Adrenal gland (tissue), 12 donors: ENCODE measurements around the gene GAS2L2. TPM values are rescaled to one million over a fixed set of nuclear protein-coding genes. Genes with fewer than 3 reads are reported as not detected.

ENCODE experiments used
- DNase-seq, 7 donors: peaks; one replicate each; pipeline ENCODE4 v3.0.0-alpha.2; 2019 to 2020
- H3K27ac ChIP-seq, 5 donors: fragments of 200-600 bp; sonication (generic) in 4 of 5; 1 replicate in 3 of 5; 2 replicates in 2 of 5; pipeline versions ENCODE4 v1.5.1 to v1.8.0; 2016 to 2020; ENCODE audit warnings: mild to moderate bottlenecking in 1 of 5
- H3K27me3 ChIP-seq: fragments of 200-600 bp; 2 replicates; pipeline ENCODE4 v1.8.0; 2021
- H3K36me3 ChIP-seq, 2 donors: fragments of 200-600 bp; replicated peaks in 1 of 2; 1 replicate in 1 of 2; 2 replicates in 1 of 2; pipeline versions ENCODE4 v1.5.1 to v1.8.0; 2018 to 2022
- H3K4me1 ChIP-seq, 2 donors: fragments of 200-600 bp; replicated peaks in 1 of 2; 1 replicate in 1 of 2; 2 replicates in 1 of 2; pipeline versions ENCODE4 v1.5.1 to v1.8.0; 2018 to 2021
- H3K4me3 ChIP-seq, 4 donors: fragments of 200-600 bp; sonication (generic) in 3 of 4; one replicate each; pipeline ENCODE4 v1.5.1; 2016 to 2018
- H3K9me3 ChIP-seq, 3 donors: fragments of 200-600 bp; sonication (generic) in 1 of 3; replicated peaks in 1 of 3; 1 replicate in 2 of 3; 2 replicates in 1 of 3; pipeline versions ENCODE4 v1.5.1 to v1.8.0; 2016 to 2021
- CTCF ChIP-seq, 6 experiments: fragments of 450-650 bp in 4 of 6; fragments of 200-600 bp in 2 of 6; sonication (generic) in 1 of 6; IDR thresholded peaks; 1 replicate in 5 of 6; 2 replicates in 1 of 6; pipeline versions ENCODE4 v1.5.1 to v1.8.0; 2016 to 2021; ENCODE audit warnings: antibody characterized with exemption in 6 of 6, mild to moderate bottlenecking in 2 of 6, moderate library complexity in 1 of 6
- POLR2A ChIP-seq, 2 donors: fragments of 450-650 bp; IDR thresholded peaks; one replicate each; pipeline ENCODE4 v1.6.1; 2017; ENCODE audit warnings: antibody characterized with exemption in 2 of 2, mild to moderate bottlenecking in 2 of 2, moderate library complexity in 1 of 2
- WGBS, 4 donors: extraction: QIAGEN DNeasy Blood & Tissue Kit in 2 of 4; methylation state at CpG; one replicate each; pipeline versions ENCODE4 v1.1.5 to v1.1.7; 2013 to 2017; 5-methylcytosine and 5-hydroxymethylcytosine counted together
- intact Hi-C, 2 donors: fragments of 100-400 bp; cut with DNase I; formaldehyde crosslinking; loops; one replicate each; pipeline versions ENCODE4 v1.14.1 to v1.15.0; 2022 to 2023
- polyA plus RNA-seq, 3 donors: library from polyadenylated mRNA; stranded (reverse); fragments of 200-250 nt in 2 of 3; fragments of 350-450 nt in 1 of 3; fragmentation: Illumina TruSeq in 1 of 3; extraction: RNeasy Lipid Tissue Mini Kit (QIAGEN cat#74804) in 1 of 3; gene quantifications; one replicate each; pipeline ENCODE4 v1.2.3, GENCODE V29; 2013 to 2014
- total RNA-seq, 9 donors: library from RNA; depleted of rRNA in 4 of 9; stranded (reverse); fragments of >200 nt in 4 of 9; fragments of 120-200 nt in 1 of 9; fragmentation: NEBNext Ultra II Directional in 1 of 9; extraction: Animal tissue kit (Norgen Biotek cat#: 25700) in 1 of 9; gene quantifications; one replicate each; pipeline versions ENCODE4 v1.1.0 to v1.2.4, GENCODE V29; 2013 to 2023
- donor health status: healthy with polysubstance abuse.
- donor health status: Bipolar disorder and iron deficiency.
- donor health status: DM: yes; HTN: yes; CAD: no.
- donor health status: DM: no; HTN: no; CAD: no.
- donor health status: DM: no; HTN: no; CAD: no.
- donor health status: DM: yes; HTN: yes; CAD: no.

The GAS2L2 gene
- total and polyA plus RNA-seq, 12 donors, result 0.06 to 0.22 (median 0.08) TPM; not detected in 7

GRCh38 chr17:35775039-35775438 lies 22.0 kb upstream of the GAS2L2 start:
- WGBS, 4 donors, result 60 to 76% (median 68%) methylated on average over 5 of the region's 5 CpGs
- no peaks in the 10 kb centered on the region for H3K36me3 ChIP-seq
- H3K4me3 ChIP-seq, result no peak overlapping the region
- no peaks in the 10 kb centered on the region for H3K4me1 ChIP-seq
- peak overlapping the region in 1 of 5 donors; percentile 33 for H3K27ac ChIP-seq
- H3K9me3 ChIP-seq, result no peaks in the 10 kb centered on the region
- no peaks in the 10 kb centered on the region for H3K27me3 ChIP-seq
- intact Hi-C loops, result no loop called here
- TF ChIP-seq POLR2A (IDR thresholded peaks at IDR 0.05), result no peak
- no peak for TF ChIP-seq CTCF (IDR thresholded peaks at IDR 0.05)
- no peak for DNase-seq

GRCh38 chr17:35774499-35774898 lies 21.5 kb upstream of the GAS2L2 start:
- Histone ChIP-seq H3K4me3 (no peak overlapping the region), H3K36me3 (no peaks in the 10 kb centered on the region), H3K4me1 (no peaks in the 10 kb centered on the region), H3K27ac (peak overlapping the region in 1 of 5 donors; percentile 33), H3K27me3 (no peaks in the 10 kb centered on the region), H3K9me3 (no peaks in the 10 kb centered on the region)
- 34 to 66% (median 58%) methylated on average over 3 to 5 of the region's 5 CpGs for WGBS, 4 donors
- intact Hi-C loops, result no loop called here
- DNase-seq, result peak in 5 of 7 donors; percentile 49 to 61 (median 53)
- TF ChIP-seq CTCF (IDR thresholded peaks at IDR 0.05) (no peak), POLR2A (IDR thresholded peaks at IDR 0.05) (no peak)

- WGBS, 4 donors, result 76 to 82% (median 78%) methylated on average over 6 to 10 of the region's 10 CpGs
- DNase-seq, result no peak
- Histone ChIP-seq H3K4me3 (no peak overlapping the region), H3K36me3 (no peaks in the 10 kb centered on the region), H3K27ac (peak overlapping the region in 1 of 5 donors; percentile 33), H3K27me3 (no peaks in the 10 kb centered on the region), H3K9me3 (no peaks in the 10 kb centered on the region), H3K4me1 (no peaks in the 10 kb centered on the region)
- no peak for TF ChIP-seq POLR2A (IDR thresholded peaks at IDR 0.05)
- no peak for TF ChIP-seq CTCF (IDR thresholded peaks at IDR 0.05)
- intact Hi-C loops, result no loop called here
These were observed 20.8 kb upstream of the GAS2L2 start for GRCh38 chr17:35773679-35774425.

- TF ChIP-seq POLR2A (IDR thresholded peaks at IDR 0.05) (no peak), CTCF (IDR thresholded peaks at IDR 0.05) (no peak)
- Histone ChIP-seq H3K9me3 (no peaks in the 10 kb centered on the region), H3K4me1 (no peaks in the 10 kb centered on the region), H3K4me3 (no peak overlapping the region), H3K27me3 (no peaks in the 10 kb centered on the region), H3K27ac (no peak overlapping the region), H3K36me3 (no peaks in the 10 kb centered on the region)
- intact Hi-C loops, result no loop called here
- no peak for DNase-seq
- 89 to 90% (median 90%) methylated on average over 10 to 20 of the region's 20 CpGs; no CpG with 5 or more reads in 1 of the 4 donors for WGBS, 4 donors
These were observed 20.1 kb upstream of the GAS2L2 start for GRCh38 chr17:35773129-35773528.
